HG02610 (cell line): Measurements from ENCODE around the gene EIF3B.
"Not testable (repeated sequence)": the region's sequence is repeated elsewhere in the genome, so short reads cannot be mapped to it uniquely, and the experiment has no call there.

Experiments
- ATAC-seq: cut with Tn5 transposase; IDR thresholded peaks from one replicate; pipeline ENCODE4 v1.9.1; 2021; ENCODE audit warnings: mild to moderate bottlenecking, moderate library complexity; ENCODE audit not compliant: unreplicated experiment

Gene EIF3B

DNA sequence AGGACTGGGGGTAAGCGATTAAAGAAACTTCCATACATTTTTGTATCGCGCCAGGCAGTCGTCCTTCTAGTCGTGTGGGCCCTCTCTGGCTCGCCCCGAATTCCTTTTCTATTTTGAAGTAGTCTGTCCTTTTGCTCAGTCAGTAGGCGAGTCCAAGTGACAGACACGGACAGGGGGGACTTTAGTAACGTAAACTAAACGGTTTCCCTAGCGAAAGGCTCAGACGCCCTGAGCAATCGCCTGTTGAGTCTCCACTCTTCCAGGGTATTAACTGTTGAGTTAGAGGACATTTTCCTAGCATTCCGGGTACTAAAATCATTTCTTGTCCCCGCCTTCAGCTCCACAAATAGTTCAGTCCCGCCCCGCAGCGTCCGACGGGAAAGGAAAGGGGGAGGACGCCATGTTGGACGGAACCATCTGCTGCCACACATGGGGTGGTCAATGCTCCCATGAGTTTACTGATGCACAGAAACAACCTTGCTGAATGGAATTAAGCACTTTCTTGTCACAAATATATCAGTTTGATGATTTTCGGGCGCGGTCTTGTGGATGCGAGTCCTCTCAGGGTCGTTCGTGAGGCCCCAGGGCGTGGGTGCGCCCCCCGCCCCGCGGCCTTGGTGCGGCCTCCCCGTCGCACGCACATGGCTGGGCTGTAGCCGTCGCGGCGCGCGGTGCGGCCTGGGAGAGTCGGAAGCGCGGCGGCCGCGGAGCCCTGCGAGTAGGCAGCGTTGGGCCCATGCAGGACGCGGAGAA, at the start of gene EIF3B:
TSS of gene EIF3B (plus strand) at position 642 of the 753 bp plus-strand sequence. CDS start at position 737, 95 bp downstream.
- ATAC-seq, result peak; percentile 75

DNA sequence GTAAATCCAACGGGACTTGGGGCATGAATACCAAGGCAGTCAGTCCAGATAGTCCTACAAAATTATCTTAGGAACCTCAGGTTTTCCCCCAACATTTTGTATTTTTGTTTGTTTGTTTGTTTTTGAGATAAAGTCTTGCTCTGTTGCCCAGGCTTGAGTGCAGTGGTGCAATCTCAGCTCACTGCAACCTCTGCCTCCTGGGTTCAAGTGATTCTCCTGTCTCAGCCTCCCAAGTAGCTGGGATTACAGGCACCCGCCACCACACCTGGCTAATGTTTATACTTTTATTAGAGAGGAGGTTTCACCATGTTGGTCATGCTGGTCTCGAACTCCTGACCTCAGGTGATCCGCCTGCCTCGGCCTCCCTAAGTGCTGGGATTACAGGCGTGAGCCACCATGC, 49.4 kb upstream of the EIF3B start:
- not testable (repeated sequence) for ATAC-seq

DNA sequence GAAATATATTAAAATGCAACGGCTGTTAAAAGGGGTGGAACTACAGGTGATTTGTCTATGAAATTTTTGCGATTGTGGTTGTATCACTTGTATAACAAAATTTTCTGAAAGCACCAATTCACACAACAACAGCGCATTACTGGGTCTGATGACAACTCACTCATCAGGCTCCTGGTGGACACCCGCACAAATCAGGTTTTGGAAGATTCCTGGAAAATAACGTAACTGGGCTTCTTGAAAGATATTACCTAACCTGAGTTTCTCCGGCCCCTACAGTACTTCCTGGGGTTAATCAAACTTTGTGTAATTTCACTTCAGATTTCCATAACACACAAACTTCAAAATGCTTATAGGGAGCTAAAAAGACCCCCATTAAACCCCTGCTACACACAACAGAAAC, 47.9 kb upstream of the EIF3B start:
- ATAC-seq, result no peak

DNA sequence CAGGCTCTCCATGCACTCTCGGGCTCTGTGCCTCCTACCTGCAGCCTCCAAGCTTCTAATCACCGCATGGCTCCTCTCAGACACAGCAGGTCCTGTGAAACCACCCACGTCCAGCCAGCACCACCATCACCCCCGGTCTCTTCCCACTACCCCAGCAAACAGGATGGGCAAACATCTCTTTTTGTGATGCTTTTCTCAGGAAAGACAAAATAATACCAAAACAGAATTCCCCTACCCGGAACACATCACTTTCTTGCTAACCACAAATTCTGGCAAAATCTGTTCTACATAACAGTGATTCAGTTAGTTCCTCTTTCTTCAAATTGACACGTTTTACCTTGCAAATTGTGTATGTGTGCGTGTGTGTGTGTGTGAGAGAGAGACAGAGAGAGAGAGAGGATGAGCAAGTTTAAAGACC, 46.9 kb upstream of the EIF3B start:
- ATAC-seq, result peak; percentile 53

DNA sequence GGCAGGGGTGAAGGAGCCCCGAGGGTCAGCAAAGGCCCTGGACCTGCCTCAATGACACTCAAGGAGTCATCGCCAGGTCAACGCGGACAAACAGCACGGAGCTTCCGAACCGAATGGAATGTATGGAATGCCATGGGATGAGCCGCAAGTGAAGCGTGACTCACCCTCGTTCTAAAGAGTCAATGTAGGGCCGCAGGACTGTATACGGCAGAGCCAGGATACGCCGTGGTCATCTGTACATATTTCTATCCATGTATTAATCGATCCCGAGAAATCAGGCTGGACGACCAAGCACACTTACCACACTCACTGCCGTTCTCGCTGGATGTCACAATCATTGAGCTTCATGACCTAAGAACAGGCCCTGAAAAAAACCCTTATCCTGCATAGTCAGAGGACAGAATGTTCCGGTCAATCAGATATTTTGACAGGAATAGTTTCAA, 44.7 kb upstream of the EIF3B start:
- no peak for ATAC-seq

DNA sequence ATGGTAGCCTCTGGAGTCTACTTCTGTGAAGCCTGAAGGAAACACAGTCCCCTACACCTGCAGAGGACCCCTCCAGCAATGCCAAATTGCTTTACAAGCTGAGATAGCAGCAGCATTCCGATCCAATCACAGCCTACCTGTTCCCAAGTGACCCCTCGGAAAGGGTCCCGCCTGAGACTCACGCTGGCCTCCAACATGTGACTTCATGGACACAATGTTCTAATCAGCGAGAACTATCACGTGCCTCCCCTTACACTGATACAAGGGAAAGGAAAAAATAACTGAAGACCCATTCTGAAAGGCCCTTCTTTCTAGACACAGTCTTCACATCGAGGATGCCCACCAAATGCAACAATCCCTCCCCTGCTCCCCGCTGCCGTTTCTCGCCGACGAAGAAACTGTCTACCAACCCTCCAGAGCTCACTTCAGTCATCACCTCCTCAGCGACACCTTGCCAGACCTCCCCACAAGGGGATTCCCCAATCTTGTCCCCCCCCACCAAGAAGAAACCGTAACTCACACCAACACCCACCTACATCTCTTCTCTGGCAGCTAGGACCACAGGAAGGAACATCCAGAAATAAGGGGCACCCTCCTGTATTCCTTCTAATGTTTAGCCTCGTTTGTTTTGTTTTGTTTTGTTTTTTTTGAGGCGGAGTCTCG, 42.2 kb upstream of the EIF3B start:
- ATAC-seq, result no peak

DNA sequence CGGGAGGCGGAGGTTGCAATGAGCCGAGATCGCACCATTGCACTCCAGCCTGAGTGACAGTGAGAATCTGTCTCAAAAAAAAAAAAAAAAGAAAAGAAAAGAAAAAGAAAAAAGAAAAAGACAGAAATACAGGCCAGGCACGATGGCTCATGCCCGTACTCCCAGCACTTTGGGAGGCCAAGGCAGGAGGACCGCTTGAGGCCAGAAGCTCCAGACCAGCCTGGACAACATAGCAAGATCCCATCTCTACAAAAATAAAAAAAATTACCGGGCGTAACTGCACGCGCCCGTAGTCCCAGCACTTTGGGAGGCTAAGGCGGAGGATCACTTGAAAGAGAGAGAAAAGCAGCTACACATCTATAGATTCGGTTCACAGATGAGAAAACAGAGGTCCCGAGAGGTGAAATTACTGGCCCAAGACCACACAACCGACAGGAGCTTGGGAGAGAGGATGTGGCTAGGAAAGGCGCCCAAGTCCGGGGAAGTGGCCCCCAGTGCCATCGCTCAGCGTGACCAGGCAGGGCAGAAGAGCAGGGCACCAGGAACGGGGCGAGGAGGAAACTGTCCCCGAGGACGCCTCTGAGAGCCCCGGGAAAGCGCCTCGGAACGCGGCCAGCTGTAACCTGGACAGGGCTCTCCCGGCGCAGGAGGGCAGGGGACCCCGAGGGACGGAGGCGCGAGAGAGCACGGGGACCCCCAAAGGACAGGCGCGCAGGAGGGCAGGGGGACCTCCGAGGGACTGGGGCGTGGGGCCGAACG, 41.0 kb upstream of the EIF3B start:
- ATAC-seq, result no peak

DNA sequence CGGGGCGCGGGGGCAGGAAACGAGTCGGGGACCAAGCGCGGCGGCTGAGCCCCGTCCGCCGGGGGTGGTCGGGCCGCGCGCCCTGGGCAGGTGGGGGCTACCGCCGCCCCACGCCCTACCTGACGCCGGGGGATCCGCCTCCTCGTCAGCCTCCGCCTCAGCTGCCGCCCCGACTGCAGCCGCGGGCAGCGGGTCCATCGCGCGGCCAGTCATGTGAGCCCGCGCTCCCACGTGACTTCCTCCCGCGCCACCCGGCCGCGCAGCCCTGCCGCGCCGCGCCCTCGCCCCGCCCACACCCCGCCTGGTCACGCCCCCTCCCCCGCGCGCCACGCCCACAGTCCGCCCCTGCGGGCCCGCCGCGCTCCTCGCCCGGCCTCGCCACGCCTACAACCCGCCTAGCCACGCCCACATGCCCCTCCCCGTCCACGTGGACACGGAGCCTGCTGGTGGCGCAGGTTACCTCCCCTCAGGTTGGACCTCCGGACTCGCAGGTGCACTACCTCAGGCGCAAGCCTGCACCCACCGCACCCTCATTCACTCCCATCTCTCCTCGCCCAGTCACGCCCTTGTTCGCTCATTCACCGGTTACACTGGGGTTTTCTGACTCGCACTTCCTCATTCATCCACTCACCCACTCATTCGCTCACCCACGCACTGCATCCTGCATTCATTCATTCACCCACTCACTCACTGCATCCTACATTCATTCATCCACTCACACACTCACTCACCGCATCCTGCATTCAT, 40.2 kb upstream of the EIF3B start, which contains the start of gene SNX8:
TSS of gene SNX8 (minus strand) at position 233 of the 747 bp plus-strand sequence. CDS start at position 213, 20 bp downstream.
- ATAC-seq, result peak; percentile 62

DNA sequence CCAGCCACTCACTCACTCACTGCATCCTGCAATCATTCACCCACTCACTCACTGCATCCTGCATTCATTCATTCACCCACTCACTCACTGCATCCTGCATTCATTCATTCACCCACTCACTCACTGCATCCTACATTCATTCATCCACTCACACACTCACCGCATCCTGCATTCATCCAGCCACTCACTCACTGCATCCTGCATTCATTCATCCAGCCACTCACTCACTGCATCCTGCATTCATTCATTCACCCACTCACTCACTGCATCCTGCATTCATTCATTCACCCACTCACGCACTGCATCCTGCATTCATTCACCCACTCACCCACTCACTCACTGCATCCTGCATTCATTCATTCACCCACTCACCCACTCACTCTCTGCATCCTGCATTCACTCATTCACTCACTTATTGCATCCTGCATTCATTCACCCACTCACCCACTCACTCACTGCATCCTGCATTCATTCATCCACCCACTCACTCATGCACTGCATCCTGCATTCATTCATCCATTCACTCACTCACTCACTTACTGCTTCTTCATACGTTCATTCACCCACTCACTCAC, 39.6 kb upstream of the EIF3B start:
- ATAC-seq, result not testable (repeated sequence)

DNA sequence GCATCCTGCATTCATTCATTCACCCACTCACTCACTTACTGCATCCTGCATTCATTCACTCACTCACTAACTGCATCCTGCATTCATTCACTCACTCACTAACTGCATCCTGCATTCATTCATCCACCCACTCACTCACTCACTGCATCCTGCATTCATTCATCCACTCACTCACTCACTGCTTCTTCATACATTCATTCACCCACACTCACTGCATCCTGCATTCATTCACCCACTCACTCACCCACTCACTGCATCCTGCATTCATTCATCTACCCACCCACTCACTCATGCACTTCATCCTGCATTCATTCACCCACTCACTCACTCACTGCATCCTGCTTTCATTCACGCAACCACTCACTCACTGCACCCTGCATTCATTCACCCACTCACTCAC, 38.8 kb upstream of the EIF3B start:
- ATAC-seq, result no peak

DNA sequence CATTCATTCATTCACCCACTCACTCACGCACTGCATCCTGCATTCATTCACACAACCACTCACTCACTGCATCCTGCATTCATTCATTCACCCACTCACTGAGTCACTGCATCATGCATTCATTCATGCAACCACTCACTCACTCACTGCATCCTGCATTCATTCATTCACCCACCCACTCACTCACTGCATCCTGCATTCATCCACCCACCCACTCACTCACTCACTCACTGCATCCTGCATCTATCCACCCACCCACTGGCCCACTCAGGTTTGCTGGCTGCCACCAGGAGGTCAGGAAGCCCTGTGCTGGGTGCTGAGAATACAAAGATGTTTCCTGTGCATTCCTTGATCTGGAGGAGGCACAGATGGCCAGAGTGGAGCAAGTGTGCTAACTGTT, 38.0 kb upstream of the EIF3B start:
- no peak for ATAC-seq

DNA sequence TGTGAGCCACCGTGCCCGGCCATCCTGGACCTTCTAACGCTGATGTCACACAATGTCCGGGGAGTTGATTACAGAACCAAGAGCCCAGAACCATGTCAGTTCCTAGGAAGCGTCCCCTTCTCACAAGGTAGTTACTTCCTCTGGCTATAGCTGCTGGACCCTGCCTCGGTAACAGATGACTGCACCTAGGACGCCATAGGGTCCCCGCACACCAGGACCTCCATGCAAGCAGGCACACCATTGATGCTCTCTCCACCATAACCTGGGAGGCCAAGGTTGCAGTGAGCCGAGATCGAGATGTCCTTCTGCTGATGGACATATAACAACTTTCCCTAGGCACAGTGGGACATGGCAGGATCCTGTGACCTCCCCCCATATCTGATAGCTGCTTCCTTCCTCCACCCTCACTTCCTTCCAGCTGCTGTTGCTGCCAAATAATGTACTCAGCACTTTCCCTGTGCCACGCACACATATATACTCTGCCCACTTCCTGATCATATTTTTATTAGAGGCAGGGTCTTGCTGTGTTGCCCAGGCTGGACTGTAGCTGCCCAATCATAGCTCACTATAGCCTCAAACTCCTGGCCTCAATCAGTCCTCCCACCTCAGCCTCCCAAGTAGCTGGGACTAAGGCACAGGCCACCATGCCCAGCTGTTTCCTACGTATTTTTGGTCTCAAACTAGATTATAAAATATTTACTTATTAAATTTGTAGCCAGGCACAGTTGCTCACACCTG, 36.9 kb upstream of the EIF3B start:
- ATAC-seq, result no peak

DNA sequence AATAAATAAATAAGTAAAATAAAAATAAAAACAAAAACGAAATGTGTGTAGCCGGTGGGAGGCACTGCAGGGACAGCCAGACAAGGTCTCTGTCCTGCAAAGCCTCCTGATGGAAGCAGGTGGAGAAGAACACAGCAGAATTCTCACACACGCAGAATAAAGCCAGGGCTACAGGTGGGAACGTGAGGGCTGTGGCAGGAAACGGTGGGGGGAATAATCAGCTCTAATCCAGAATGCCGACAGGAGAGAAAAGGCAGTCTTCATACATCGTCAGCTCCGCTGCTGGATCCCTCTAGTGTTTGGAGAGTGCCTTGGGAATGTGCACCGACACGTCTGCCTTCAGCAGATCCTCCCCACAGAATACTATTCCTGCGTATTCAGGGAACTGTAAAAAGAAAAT, 33.6 kb upstream of the EIF3B start:
- no peak for ATAC-seq

DNA sequence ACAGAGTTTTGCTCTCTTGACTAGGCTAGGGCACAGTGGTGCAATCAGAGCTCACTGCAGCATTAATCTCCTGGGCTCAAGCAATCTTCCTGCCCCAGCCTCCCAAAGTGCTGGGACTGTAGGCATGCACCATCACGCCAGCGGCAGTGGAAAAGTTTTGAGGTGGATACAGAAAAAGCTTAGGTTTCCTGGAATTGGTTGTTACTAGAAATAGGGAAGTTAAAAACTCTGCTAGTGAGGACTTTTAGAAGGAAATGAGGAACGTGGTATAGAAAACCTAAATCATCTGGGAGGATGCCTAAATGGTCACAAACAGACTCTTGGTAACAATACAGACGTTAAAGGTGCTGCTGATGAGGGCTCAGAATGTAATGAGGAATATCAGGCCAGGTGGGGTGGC, 29.5 kb upstream of the EIF3B start:
- ATAC-seq, result no peak

DNA sequence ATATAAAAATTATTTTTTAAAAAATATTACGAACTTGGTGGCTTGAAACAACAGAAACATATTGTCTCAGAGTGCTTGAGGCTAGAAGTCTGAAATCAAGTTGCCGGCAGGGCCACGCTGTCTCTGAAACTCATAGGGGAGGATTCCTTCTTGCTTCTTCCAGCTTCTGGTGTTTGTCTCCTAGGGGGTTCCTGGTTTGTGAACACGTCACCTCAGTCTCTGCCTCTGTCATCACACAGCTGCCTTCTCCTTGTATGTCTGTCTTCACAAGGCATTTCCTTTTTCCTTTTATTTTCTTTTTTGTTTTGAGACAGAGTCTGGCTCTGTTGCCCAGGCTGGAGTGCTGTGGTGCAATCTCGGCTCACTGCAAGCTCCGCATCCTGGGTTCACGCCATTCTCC, 27.7 kb upstream of the EIF3B start:
- no peak for ATAC-seq

DNA sequence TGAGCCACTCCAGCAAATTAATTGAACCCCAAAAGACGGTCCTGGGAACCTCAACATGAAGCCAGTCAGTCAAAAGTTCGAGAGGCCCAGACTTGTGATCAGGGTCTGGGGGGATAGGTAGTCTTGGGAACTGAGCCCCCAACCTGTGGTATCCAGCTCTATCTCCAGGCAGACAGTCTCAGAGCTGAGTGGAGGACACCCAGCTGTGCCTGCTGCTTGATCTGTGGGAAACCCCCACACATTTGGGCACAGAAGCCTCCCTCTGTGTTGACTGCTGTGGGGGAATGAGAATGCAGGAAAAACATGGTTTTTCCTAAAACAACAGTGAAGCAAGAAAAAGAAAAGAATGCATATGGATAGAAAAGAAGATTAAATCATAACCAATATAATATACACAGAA, 24.1 kb upstream of the EIF3B start:
- no peak for ATAC-seq

DNA sequence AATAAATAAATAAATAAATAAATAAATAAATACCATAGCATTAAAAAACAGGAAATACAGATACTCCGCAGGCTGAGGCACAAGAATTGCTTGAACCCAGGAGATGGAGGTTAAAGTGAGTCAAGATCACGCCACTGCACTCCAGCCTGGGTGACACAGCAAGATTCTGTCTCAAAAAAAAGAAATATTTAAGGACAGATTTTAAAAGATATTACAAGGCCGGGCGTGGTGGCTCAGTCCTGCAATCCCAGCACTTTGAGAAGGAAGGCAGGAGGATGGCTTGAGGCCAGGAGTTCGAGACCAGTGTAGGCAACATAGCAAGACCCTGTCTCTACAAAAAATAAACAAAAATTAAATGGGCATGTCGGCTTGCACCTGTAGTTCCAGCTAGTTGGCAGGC, 22.9 kb upstream of the EIF3B start:
- no peak for ATAC-seq

DNA sequence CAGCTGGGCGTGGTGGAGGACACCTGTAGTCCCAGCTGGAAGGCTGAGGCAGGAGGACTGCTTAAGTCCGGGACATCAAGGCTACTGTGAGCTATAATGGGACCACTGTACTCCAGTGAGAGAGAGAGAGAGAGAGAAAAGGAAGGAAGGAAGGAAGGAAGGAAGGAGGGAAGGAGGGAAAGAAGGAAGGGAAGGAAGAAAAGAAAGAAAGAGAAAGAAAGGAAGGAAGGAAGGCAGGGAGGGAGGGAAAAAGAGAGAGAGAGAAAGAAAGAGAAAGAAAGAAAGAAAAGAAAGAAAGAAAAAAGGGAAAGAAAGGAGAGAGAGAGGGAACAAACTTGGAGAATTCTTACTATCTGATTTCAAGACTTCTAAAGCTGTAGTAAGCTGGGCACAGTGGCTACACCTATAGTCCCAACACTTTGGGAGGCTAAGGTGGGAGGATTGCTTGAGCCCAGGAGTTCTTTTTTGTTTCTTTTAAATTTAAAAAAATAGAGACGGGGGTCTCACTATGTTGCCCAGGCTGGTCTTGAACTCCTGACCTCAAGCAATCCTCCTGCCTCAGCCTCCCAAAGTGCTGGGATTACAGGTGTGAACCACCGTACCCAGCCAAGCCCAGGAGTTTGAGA, 21.9 kb upstream of the EIF3B start:
- not testable (repeated sequence) for ATAC-seq

DNA sequence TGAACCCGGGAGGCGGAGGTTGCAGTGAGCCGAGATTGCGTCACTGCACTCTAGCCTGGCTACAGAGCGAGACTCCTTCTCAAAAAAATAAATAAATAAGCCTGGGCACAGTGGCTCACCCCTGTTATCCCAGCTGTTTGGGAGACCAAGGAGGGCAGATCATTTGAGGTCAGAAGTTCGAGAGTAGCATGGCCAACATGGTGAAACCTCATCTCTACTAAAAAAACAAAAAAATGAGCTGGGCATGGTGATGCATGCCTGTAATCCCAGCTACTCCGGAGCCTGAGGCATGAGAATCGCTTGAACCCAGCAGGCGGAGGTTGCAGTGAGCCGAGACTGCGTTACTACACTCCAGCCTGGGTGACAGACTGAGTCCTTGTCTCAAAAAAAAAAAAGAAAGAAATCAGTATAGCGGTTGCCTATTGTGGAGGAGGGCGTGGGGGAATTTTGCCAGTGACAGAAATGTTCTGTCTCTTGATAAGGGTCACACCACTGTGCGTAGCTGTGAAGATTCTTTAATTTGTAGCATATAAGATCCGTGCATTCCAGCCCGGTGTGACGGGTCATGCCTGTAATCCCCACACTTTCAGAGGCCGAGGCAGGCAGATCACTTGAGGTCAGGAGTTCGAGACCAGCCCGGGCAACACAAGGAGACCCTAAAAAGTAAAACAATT, 17.9 kb upstream of the EIF3B start:
- ATAC-seq, result no peak
